ENCODE results near the gene RNF115.

DNA sequence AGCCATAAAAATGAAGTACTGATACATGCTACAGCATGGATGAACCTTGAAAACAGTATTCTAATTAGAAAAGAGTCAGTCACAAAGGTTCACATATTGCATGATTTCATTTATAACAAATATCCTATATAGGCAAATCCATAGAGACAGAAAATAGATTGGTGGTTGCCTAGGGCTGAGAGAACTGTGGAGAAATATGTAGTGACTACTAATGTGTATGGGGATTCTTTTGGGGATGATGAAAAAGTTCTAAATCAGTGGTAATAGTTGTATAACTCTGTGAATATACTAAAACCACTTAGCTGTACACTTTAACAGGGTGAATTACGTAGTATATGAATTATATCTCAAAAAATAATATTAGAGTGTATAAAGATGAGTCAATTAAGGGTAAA lies 45.8 kb downstream of the RNF115 start:
- TF ChIP-seq FOXJ3 (CRISPR knock-in tag; IDR thresholded peaks at IDR 0.05) (no peak), TAF1 (IDR thresholded peaks at IDR 0.05; ENCODE audit: borderline replicate concordance, low read depth, low read length) (no peak), FOSL2 (IDR thresholded peaks at IDR 0.05; ENCODE audit: borderline replicate concordance, low read depth) (no peak), REST (IDR thresholded peaks at IDR 0.05; ENCODE audit: low read depth, low read length) (no peak), EZH2phosphoT487 (IDR thresholded peaks at IDR 0.05; ENCODE audit: borderline replicate concordance, low read depth) (no peak), ELF1 (IDR thresholded peaks at IDR 0.05) (no peak), FOXM1 (IDR thresholded peaks at IDR 0.05; ENCODE audit: low read depth) (no peak), YY1 (IDR thresholded peaks at IDR 0.05; ENCODE audit: low read depth) (no peak), GATA2 (CRISPR knock-in tag; IDR thresholded peaks at IDR 0.05) (no peak), MEF2A (IDR thresholded peaks at IDR 0.05; ENCODE audit: borderline replicate concordance, low read depth) (no peak)
- TF ChIP-seq, protein P1, sequence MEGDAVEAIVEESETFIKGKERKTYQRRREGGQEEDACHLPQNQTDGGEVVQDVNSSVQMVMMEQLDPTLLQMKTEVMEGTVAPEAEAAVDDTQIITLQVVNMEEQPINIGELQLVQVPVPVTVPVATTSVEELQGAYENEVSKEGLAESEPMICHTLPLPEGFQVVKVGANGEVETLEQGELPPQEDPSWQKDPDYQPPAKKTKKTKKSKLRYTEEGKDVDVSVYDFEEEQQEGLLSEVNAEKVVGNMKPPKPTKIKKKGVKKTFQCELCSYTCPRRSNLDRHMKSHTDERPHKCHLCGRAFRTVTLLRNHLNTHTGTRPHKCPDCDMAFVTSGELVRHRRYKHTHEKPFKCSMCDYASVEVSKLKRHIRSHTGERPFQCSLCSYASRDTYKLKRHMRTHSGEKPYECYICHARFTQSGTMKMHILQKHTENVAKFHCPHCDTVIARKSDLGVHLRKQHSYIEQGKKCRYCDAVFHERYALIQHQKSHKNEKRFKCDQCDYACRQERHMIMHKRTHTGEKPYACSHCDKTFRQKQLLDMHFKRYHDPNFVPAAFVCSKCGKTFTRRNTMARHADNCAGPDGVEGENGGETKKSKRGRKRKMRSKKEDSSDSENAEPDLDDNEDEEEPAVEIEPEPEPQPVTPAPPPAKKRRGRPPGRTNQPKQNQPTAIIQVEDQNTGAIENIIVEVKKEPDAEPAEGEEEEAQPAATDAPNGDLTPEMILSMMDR (IDR thresholded peaks at IDR 0.05): no peak
- TF ChIP-seq, protein P2, sequence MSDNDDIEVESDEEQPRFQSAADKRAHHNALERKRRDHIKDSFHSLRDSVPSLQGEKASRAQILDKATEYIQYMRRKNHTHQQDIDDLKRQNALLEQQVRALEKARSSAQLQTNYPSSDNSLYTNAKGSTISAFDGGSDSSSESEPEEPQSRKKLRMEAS (IDR thresholded peaks at IDR 0.05; ENCODE audit: low read depth): no peak
